H9 (cell line): ENCODE data around the gene DDA1. TPM values are rescaled to one million over a fixed set of nuclear protein-coding genes. Genes with fewer than 3 reads are reported as not detected.
A peak's percentile ranks its signal among the peaks of the same experiment; 100 is the strongest.

ENCODE experiments used
- DNase-seq: peaks from one replicate; pipeline ENCODE4 v3.0.0-alpha.2; 2017
- H2AFZ ChIP-seq: one replicate; pipeline ENCODE4 v1.6.1; 2013; ENCODE audit warnings: mild to moderate bottlenecking, low read length, control low read depth, moderate library complexity
- H2AK5ac ChIP-seq: 2 replicates; pipeline ENCODE4 v1.6.1; 2013; ENCODE audit warnings: low read length, control low read depth, mixed read lengths; ENCODE audit not compliant: insufficient read length
- H2BK120ac ChIP-seq: one replicate; pipeline ENCODE4 v1.6.1; 2013; ENCODE audit warnings: low read depth, mild to moderate bottlenecking, low read length, control low read depth, inconsistent platforms; ENCODE audit not compliant: poor library complexity, severe bottlenecking
- H2BK12ac ChIP-seq: 2 replicates; pipeline ENCODE4 v1.6.1; 2013; ENCODE audit warnings: low read length, control low read depth, mixed read lengths, low read depth; ENCODE audit not compliant: insufficient read length
- H2BK15ac ChIP-seq: 2 replicates; pipeline ENCODE4 v1.6.1; 2013; ENCODE audit warnings: low read depth, low read length, control low read depth
- H2BK20ac ChIP-seq: one replicate; pipeline ENCODE4 v1.6.1; 2013; ENCODE audit warnings: low read depth, mild to moderate bottlenecking, low read length, control low read depth, inconsistent platforms; ENCODE audit not compliant: poor library complexity, severe bottlenecking
- H2BK5ac ChIP-seq: 2 replicates; pipeline ENCODE4 v1.6.1; 2013; ENCODE audit warnings: low read length, control low read depth, mixed read lengths; ENCODE audit not compliant: insufficient read length
- H3K14ac ChIP-seq: 2 replicates; pipeline ENCODE4 v1.6.1; 2013; ENCODE audit warnings: low read length, control low read depth; ENCODE audit not compliant: insufficient read depth
- H3K18ac ChIP-seq: 2 replicates; pipeline ENCODE4 v1.6.1; 2013; ENCODE audit warnings: low read depth, mild to moderate bottlenecking, mixed read lengths, low read length, control low read depth; ENCODE audit not compliant: insufficient read length
- H3K23ac ChIP-seq: 2 replicates; pipeline ENCODE4 v1.6.1; 2013; ENCODE audit warnings: low read length, control low read depth, mixed read lengths, low read depth; ENCODE audit not compliant: insufficient read length
- H3K23me2 ChIP-seq: 2 replicates; pipeline ENCODE4 v1.6.1; 2013; ENCODE audit warnings: low read depth, mild to moderate bottlenecking, mixed read lengths, low read length, control low read depth; ENCODE audit not compliant: insufficient read length, poor library complexity, severe bottlenecking
- H3K27ac ChIP-seq: 2 replicates; pipeline ENCODE4 v1.5.1; 2013; ENCODE audit warnings: low read length, control low read depth, mixed read lengths, low read depth; ENCODE audit not compliant: insufficient read length
- H3K27me3 ChIP-seq: 2 replicates; pipeline ENCODE4 v1.6.1; 2013; ENCODE audit warnings: low read length, control low read depth, inconsistent platforms; ENCODE audit not compliant: insufficient read depth
- H3K4ac ChIP-seq: 2 replicates; pipeline ENCODE4 v1.6.1; 2013; ENCODE audit warnings: low read depth, mild to moderate bottlenecking, control low read depth, inconsistent platforms, low read length, moderate library complexity
- H3K4me1 ChIP-seq: 2 replicates; pipeline ENCODE4 v1.6.1; 2013; ENCODE audit warnings: low read length, control low read depth, inconsistent platforms; ENCODE audit not compliant: insufficient read depth
- H3K4me2 ChIP-seq: 2 replicates; pipeline ENCODE4 v1.6.1; 2013; ENCODE audit warnings: low read length, control low read depth, mixed read lengths; ENCODE audit not compliant: insufficient read length, insufficient read depth
- H3K56ac ChIP-seq: 2 replicates; pipeline ENCODE4 v1.6.1; 2013; ENCODE audit warnings: low read depth, mild to moderate bottlenecking, mixed read lengths, low read length, control low read depth; ENCODE audit not compliant: insufficient read length
- H3K79me1 ChIP-seq: 2 replicates; pipeline ENCODE4 v1.6.1; 2013; ENCODE audit warnings: low read depth, mild to moderate bottlenecking, moderate library complexity, low read length, control low read depth, inconsistent platforms; ENCODE audit not compliant: insufficient read depth, poor library complexity, severe bottlenecking
- H3K79me2 ChIP-seq: 2 replicates; pipeline ENCODE4 v1.6.1; 2013; ENCODE audit warnings: low read length, control low read depth, inconsistent platforms; ENCODE audit not compliant: insufficient read depth
- H3K9ac ChIP-seq: 2 replicates; pipeline ENCODE4 v1.6.1; 2013; ENCODE audit warnings: low read length, control low read depth, mixed read lengths; ENCODE audit not compliant: insufficient read length; ENCODE audit errors: extremely low read depth
- H3K9me3 ChIP-seq: one replicate; pipeline ENCODE4 v1.6.1; 2013; ENCODE audit warnings: low read depth, low read length, inconsistent platforms; ENCODE audit not compliant: control insufficient read depth
- H3T11ph ChIP-seq: one replicate; pipeline ENCODE4 v1.6.1; 2013; ENCODE audit warnings: mild to moderate bottlenecking, low read length, control low read depth, inconsistent platforms
- H4K20me1 ChIP-seq: one replicate; pipeline ENCODE4 v1.6.1; 2013; ENCODE audit not compliant: control insufficient read depth, insufficient read length, insufficient read depth
- H4K5ac ChIP-seq: 2 replicates; pipeline ENCODE4 v1.6.1; 2013; ENCODE audit warnings: low read depth, mild to moderate bottlenecking, mixed read lengths, low read length, control low read depth; ENCODE audit not compliant: insufficient read length
- H4K8ac ChIP-seq: replicated peaks from 2 replicates; pipeline ENCODE4 v1.6.1; 2013; ENCODE audit warnings: low read length, control low read depth, mixed read lengths, low read depth; ENCODE audit not compliant: insufficient read length
- H4K91ac ChIP-seq: 2 replicates; pipeline ENCODE4 v1.6.1; 2013; ENCODE audit warnings: low read depth, mild to moderate bottlenecking, moderate library complexity, mixed read lengths, low read length, control low read depth; ENCODE audit not compliant: insufficient read length
- H3K27ac Mint-ChIP-seq, 3 experiments: 2 replicates in 2 of 3; 3 replicates in 1 of 3; pipeline ENCODE4 v1.8.0; 2020 to 2021; ENCODE audit warnings: mixed read lengths in 3 of 3, mild to moderate bottlenecking in 1 of 3, moderate library complexity in 1 of 3
- H3K27me3 Mint-ChIP-seq: 2 replicates; pipeline ENCODE4 v1.8.0; 2021; ENCODE audit warnings: low read depth, mild to moderate bottlenecking, moderate library complexity, mixed read lengths
- H3K36me3 Mint-ChIP-seq, 3 experiments: 2 replicates in 2 of 3; 3 replicates in 1 of 3; pipeline ENCODE4 v1.8.0; 2020 to 2021; ENCODE audit warnings: low read depth in 3 of 3, mixed read lengths in 3 of 3; ENCODE audit not compliant: insufficient read depth in 1 of 3
- H3K4me1 Mint-ChIP-seq, 2 experiments: 2 replicates each; pipeline ENCODE4 v1.8.0; 2020; ENCODE audit warnings: mixed read lengths in 2 of 2
- H3K4me3 Mint-ChIP-seq, 2 experiments: 2 replicates in 1 of 2; 3 replicates in 1 of 2; pipeline ENCODE4 v1.8.0; 2020 to 2021; ENCODE audit warnings: mild to moderate bottlenecking in 2 of 2, mixed read lengths in 2 of 2, moderate library complexity in 1 of 2
- H3K9me3 Mint-ChIP-seq, 2 experiments: 2 replicates in 1 of 2; 3 replicates in 1 of 2; pipeline ENCODE4 v1.8.0; 2020; ENCODE audit warnings: mild to moderate bottlenecking in 2 of 2, mixed read lengths in 2 of 2, moderate library complexity in 1 of 2
- WGBS: extraction: QIAGEN DNeasy Blood & Tissue Kit; methylation state at CpG from one replicate; pipeline ENCODE4 v1.1.7; 2013; ENCODE audit warnings: missing lambda C conversion rate, low lambda C conversion rate, mixed read lengths; ENCODE audit not compliant: insufficient read length; ENCODE audit errors: extremely low coverage; 5-methylcytosine and 5-hydroxymethylcytosine counted together
- total RNA-seq: library from RNA; stranded (reverse); gene quantifications from 2 replicates; pipeline ENCODE4 v1.2.1, GENCODE V29; 2021
- TF ChIP-seq, protein P1 (sequence below): fragments of 200-600 bp; sonication (generic); conservative IDR thresholded peaks from 3 replicates; pipeline ENCODE4 v1.8.0; 2021; ENCODE audit warnings: antibody characterized with exemption, mild to moderate bottlenecking

DDA1 gene
- total RNA-seq, 1 experiment from 2014 or later = 45.7 TPM

DNA sequence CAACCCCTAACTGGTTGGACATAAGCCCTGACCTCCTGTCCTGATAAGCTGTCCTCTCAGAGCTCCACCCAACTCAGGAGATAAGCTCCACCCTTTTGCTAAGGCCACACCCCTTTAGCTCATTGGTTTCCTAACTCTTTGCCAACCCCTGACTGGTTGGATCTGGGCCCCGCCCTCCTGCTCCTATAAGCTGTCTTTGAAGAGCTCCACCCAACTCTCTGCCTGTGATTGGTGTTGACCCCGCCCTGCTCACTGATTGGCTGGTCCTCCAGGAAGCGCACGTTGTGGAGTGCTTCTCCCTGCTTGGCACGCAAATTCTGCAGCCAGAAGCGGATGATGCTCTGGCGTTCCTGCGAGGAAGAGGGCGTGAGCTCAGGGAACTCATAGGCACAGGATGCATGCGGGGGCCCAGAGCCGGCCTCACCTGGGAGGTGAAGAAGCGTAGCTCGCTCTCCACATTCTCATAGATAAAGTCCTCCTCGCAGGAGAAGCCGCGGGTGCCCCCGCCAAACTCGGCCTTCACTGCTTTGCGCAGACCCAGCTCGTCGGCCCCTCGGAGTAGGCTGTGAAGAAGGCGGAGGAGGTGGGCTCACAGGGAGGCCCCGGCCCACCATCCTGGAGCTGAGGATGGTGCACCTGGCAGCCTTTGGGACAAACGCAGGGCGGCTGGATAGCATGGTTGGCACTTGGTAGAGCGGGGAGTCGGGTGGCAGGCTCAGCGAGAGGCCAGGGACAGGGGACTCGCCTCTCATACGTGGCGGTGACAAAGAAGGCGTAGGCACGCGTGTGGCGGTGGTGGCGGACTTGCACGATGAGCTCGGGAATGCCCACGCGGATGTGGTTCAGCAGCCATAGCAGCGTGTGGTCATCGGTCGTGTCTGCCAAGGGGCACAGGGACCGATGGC, 23.6 kb downstream of the DDA1 start:
- H3K27me3 ChIP-seq = no peaks in the 10 kb centered on the region
- peaks cover 6% of the 10 kb centered on the region for H3K27me3 Mint-ChIP-seq
- no peak overlapping the region for H2BK12ac ChIP-seq
- H2BK120ac ChIP-seq = no peak overlapping the region
- peaks cover 11 to 29% (median 23%) of the 10 kb centered on the region in 3 experiments for H3K36me3 Mint-ChIP-seq
- H3K4me1 ChIP-seq = no peaks in the 10 kb centered on the region
- H3K18ac ChIP-seq = no peak overlapping the region
- H3K23me2 ChIP-seq = peaks cover 18% of the 10 kb centered on the region
- no peak overlapping the region for H2BK15ac ChIP-seq
- H2BK5ac ChIP-seq = no peak overlapping the region
- no peak overlapping the region for H3K27ac ChIP-seq
- H3K4me3 Mint-ChIP-seq = peak overlapping the region; percentile 37 to 75
- peaks cover 14 to 30% of the 10 kb centered on the region in 2 experiments for H3K4me1 Mint-ChIP-seq
- peak overlapping the region; percentile 74 for H3K4me2 ChIP-seq
- H2AFZ ChIP-seq = no peak overlapping the region
- no peak overlapping the region for H3K14ac ChIP-seq
- no peak overlapping the region for H2AK5ac ChIP-seq
- H3K9me3 Mint-ChIP-seq = no peaks in the 10 kb centered on the region; a peak in 1 of 5 replicates
- no peak overlapping the region for H3T11ph ChIP-seq
- no peaks in the 10 kb centered on the region for H3K79me2 ChIP-seq
- WGBS = no CpG with 5 or more reads among the region's 45 CpGs
- no peaks in the 10 kb centered on the region for H3K9me3 ChIP-seq
- H2BK20ac ChIP-seq = no peak overlapping the region
- no peak overlapping the region for H4K5ac ChIP-seq
- TF ChIP-seq, protein P1, sequence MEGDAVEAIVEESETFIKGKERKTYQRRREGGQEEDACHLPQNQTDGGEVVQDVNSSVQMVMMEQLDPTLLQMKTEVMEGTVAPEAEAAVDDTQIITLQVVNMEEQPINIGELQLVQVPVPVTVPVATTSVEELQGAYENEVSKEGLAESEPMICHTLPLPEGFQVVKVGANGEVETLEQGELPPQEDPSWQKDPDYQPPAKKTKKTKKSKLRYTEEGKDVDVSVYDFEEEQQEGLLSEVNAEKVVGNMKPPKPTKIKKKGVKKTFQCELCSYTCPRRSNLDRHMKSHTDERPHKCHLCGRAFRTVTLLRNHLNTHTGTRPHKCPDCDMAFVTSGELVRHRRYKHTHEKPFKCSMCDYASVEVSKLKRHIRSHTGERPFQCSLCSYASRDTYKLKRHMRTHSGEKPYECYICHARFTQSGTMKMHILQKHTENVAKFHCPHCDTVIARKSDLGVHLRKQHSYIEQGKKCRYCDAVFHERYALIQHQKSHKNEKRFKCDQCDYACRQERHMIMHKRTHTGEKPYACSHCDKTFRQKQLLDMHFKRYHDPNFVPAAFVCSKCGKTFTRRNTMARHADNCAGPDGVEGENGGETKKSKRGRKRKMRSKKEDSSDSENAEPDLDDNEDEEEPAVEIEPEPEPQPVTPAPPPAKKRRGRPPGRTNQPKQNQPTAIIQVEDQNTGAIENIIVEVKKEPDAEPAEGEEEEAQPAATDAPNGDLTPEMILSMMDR = no peak
- H3K23ac ChIP-seq = no peak overlapping the region
- no peak overlapping the region for H3K56ac ChIP-seq
- no peak overlapping the region for H3K9ac ChIP-seq
- H3K79me1 ChIP-seq = no peaks in the 10 kb centered on the region
- H4K8ac ChIP-seq = no peak overlapping the region
- no peaks in the 10 kb centered on the region for H4K20me1 ChIP-seq
- no peak overlapping the region for H4K91ac ChIP-seq
- H3K27ac Mint-ChIP-seq = peak overlapping the region; percentile 14 to 61 (median 55); a peak in 1 of 7 replicates
- peak; percentile 92 for DNase-seq
- no peak overlapping the region for H3K4ac ChIP-seq
